ENCODE data around the gene PRSS1.
"Not testable (repeated sequence)": the region's sequence is repeated elsewhere in the genome, so short reads cannot be mapped to it uniquely, and the experiment has no call there.

Gene PRSS1

GRCh38 chr7:142760071-142760642 is 10.9 kb downstream of the PRSS1 start:
- Histone ChIP-seq H3K4me3 (ENCODE audit: extremely low read depth, insufficient read depth, low read length, poor library complexity, severe bottlenecking) (no peak overlapping the region), H3K27ac (ENCODE audit: low read depth, low read length, severe bottlenecking) (no peak overlapping the region), H3K4me1 (ENCODE audit: control insufficient read depth, insufficient read depth, low read length, poor library complexity, severe bottlenecking) (no peaks in the 10 kb centered on the region), H3K36me3 (ENCODE audit: control insufficient read depth, insufficient read depth, low read length) (no peaks in the 10 kb centered on the region), H3K9me3 (ENCODE audit: control insufficient read depth, low read length) (no peaks in the 10 kb centered on the region)
- WGBS, 2 experiments (ENCODE audit: insufficient coverage in 2 of 2) = 79 to 81% methylated on average over 3 to 4 of the region's 5 CpGs

GRCh38 chr7:142761606-142762005 is 12.3 kb downstream of the PRSS1 start:
- H3K27ac ChIP-seq (ENCODE audit: low read depth, low read length, severe bottlenecking); H3K9me3 ChIP-seq (ENCODE audit: control insufficient read depth, low read length); H3K4me1 ChIP-seq (ENCODE audit: control insufficient read depth, insufficient read depth, low read length, poor library complexity, severe bottlenecking); H3K36me3 ChIP-seq (ENCODE audit: control insufficient read depth, insufficient read depth, low read length); H3K4me3 ChIP-seq (ENCODE audit: extremely low read depth, insufficient read depth, low read length, poor library complexity, severe bottlenecking): not testable (repeated sequence)
- 90 to 93% methylated on average over 2 of the region's 2 CpGs for WGBS, 2 experiments (ENCODE audit: insufficient coverage in 2 of 2)

GRCh38 chr7:142762104-142762503 is 12.8 kb downstream of the PRSS1 start:
- Histone ChIP-seq H3K9me3 (ENCODE audit: control insufficient read depth, low read length) (no peaks in the 10 kb centered on the region), H3K27ac (ENCODE audit: low read depth, low read length, severe bottlenecking) (no peak overlapping the region), H3K36me3 (ENCODE audit: control insufficient read depth, insufficient read depth, low read length) (no peaks in the 10 kb centered on the region), H3K4me3 (ENCODE audit: extremely low read depth, insufficient read depth, low read length, poor library complexity, severe bottlenecking) (no peak overlapping the region), H3K4me1 (ENCODE audit: control insufficient read depth, insufficient read depth, low read length, poor library complexity, severe bottlenecking) (no peaks in the 10 kb centered on the region)
- no CpG with 5 or more reads among the region's 1 CpG for WGBS, 2 experiments (ENCODE audit: insufficient coverage in 2 of 2)

- WGBS, 2 experiments (ENCODE audit: insufficient coverage in 2 of 2) = 71 to 75% methylated on average over 3 of the region's 3 CpGs
- Histone ChIP-seq H3K36me3 (ENCODE audit: control insufficient read depth, insufficient read depth, low read length) (no peaks in the 10 kb centered on the region), H3K4me1 (ENCODE audit: control insufficient read depth, insufficient read depth, low read length, poor library complexity, severe bottlenecking) (no peaks in the 10 kb centered on the region), H3K4me3 (ENCODE audit: extremely low read depth, insufficient read depth, low read length, poor library complexity, severe bottlenecking) (no peak overlapping the region), H3K27ac (ENCODE audit: low read depth, low read length, severe bottlenecking) (no peak overlapping the region), H3K9me3 (ENCODE audit: control insufficient read depth, low read length) (no peaks in the 10 kb centered on the region)
Observed at GRCh38 chr7:142767451-142767850, 18.2 kb downstream of the PRSS1 start.

- H3K9me3 ChIP-seq (ENCODE audit: control insufficient read depth, low read length) = no peaks in the 10 kb centered on the region
- H3K4me3 ChIP-seq (ENCODE audit: extremely low read depth, insufficient read depth, low read length, poor library complexity, severe bottlenecking) = no peak overlapping the region
- no peaks in the 10 kb centered on the region for H3K36me3 ChIP-seq (ENCODE audit: control insufficient read depth, insufficient read depth, low read length)
- no peak overlapping the region for H3K27ac ChIP-seq (ENCODE audit: low read depth, low read length, severe bottlenecking)
- WGBS, 2 experiments (ENCODE audit: insufficient coverage in 2 of 2) = 63 to 100% methylated on average over 1 of the region's 1 CpG
- H3K4me1 ChIP-seq (ENCODE audit: control insufficient read depth, insufficient read depth, low read length, poor library complexity, severe bottlenecking) = no peaks in the 10 kb centered on the region
Observed at GRCh38 chr7:142767861-142768260, 18.6 kb downstream of the PRSS1 start.

- 89 to 100% methylated on average over 3 of the region's 3 CpGs for WGBS, 2 experiments (ENCODE audit: insufficient coverage in 2 of 2)
- H3K36me3 ChIP-seq (ENCODE audit: control insufficient read depth, insufficient read depth, low read length); H3K4me1 ChIP-seq (ENCODE audit: control insufficient read depth, insufficient read depth, low read length, poor library complexity, severe bottlenecking); H3K4me3 ChIP-seq (ENCODE audit: extremely low read depth, insufficient read depth, low read length, poor library complexity, severe bottlenecking); H3K27ac ChIP-seq (ENCODE audit: low read depth, low read length, severe bottlenecking); H3K9me3 ChIP-seq (ENCODE audit: control insufficient read depth, low read length): not testable (repeated sequence)
Observed at GRCh38 chr7:142768885-142769284, 19.6 kb downstream of the PRSS1 start.

- no peaks in the 10 kb centered on the region for H3K4me1 ChIP-seq (ENCODE audit: control insufficient read depth, insufficient read depth, low read length, poor library complexity, severe bottlenecking)
- H3K36me3 ChIP-seq (ENCODE audit: control insufficient read depth, insufficient read depth, low read length) = no peaks in the 10 kb centered on the region
- H3K27ac ChIP-seq (ENCODE audit: low read depth, low read length, severe bottlenecking) = no peak within 1 kb of the TSS
- WGBS, 2 experiments (ENCODE audit: insufficient coverage in 2 of 2) = 89 to 94% methylated on average over 4 to 5 of the region's 7 CpGs
- H3K4me3 ChIP-seq (ENCODE audit: extremely low read depth, insufficient read depth, low read length, poor library complexity, severe bottlenecking) = no peak within 1 kb of the TSS
- no peaks in the 10 kb centered on the region for H3K9me3 ChIP-seq (ENCODE audit: control insufficient read depth, low read length)
Observed at GRCh38 chr7:142770661-142771352, 21.5 kb downstream of the PRSS1 start, which contains the start of gene PRSS2. TSS of gene PRSS2 (plus strand) at chr7:142770970. CDS start at chr7:142770983, 13 bp downstream.

GRCh38 chr7:142771353-142771723 is 22.1 kb downstream of the PRSS1 start:
- H3K27ac ChIP-seq (ENCODE audit: low read depth, low read length, severe bottlenecking) = no peak overlapping the region
- H3K4me1 ChIP-seq (ENCODE audit: control insufficient read depth, insufficient read depth, low read length, poor library complexity, severe bottlenecking) = no peaks in the 10 kb centered on the region
- H3K36me3 ChIP-seq (ENCODE audit: control insufficient read depth, insufficient read depth, low read length) = no peaks in the 10 kb centered on the region
- H3K9me3 ChIP-seq (ENCODE audit: control insufficient read depth, low read length) = no peaks in the 10 kb centered on the region
- WGBS, 2 experiments (ENCODE audit: insufficient coverage in 2 of 2) = 86 to 87% methylated on average over 2 to 4 of the region's 5 CpGs
- no peak overlapping the region for H3K4me3 ChIP-seq (ENCODE audit: extremely low read depth, insufficient read depth, low read length, poor library complexity, severe bottlenecking)

- H3K4me1 ChIP-seq (ENCODE audit: control insufficient read depth, insufficient read depth, low read length, poor library complexity, severe bottlenecking) = no peaks in the 10 kb centered on the region
- H3K4me3 ChIP-seq (ENCODE audit: extremely low read depth, insufficient read depth, low read length, poor library complexity, severe bottlenecking) = no peak overlapping the region
- H3K9me3 ChIP-seq (ENCODE audit: control insufficient read depth, low read length) = no peaks in the 10 kb centered on the region
- H3K27ac ChIP-seq (ENCODE audit: low read depth, low read length, severe bottlenecking) = no peak overlapping the region
- H3K36me3 ChIP-seq (ENCODE audit: control insufficient read depth, insufficient read depth, low read length) = no peaks in the 10 kb centered on the region
- 67 to 78% methylated on average over 5 to 6 of the region's 6 CpGs for WGBS, 2 experiments (ENCODE audit: insufficient coverage in 2 of 2)
Observed at GRCh38 chr7:142772051-142772450, 22.8 kb downstream of the PRSS1 start.

- no peak overlapping the region for H3K27ac ChIP-seq (ENCODE audit: low read depth, low read length, severe bottlenecking)
- H3K4me3 ChIP-seq (ENCODE audit: extremely low read depth, insufficient read depth, low read length, poor library complexity, severe bottlenecking) = no peak overlapping the region
- H3K4me1 ChIP-seq (ENCODE audit: control insufficient read depth, insufficient read depth, low read length, poor library complexity, severe bottlenecking) = no peaks in the 10 kb centered on the region
- no peaks in the 10 kb centered on the region for H3K36me3 ChIP-seq (ENCODE audit: control insufficient read depth, insufficient read depth, low read length)
- no peaks in the 10 kb centered on the region for H3K9me3 ChIP-seq (ENCODE audit: control insufficient read depth, low read length)
Observed at GRCh38 chr7:142772673-142773072, 23.4 kb downstream of the PRSS1 start.

GRCh38 chr7:142773230-142773629 is 24.0 kb downstream of the PRSS1 start:
- H3K36me3 ChIP-seq (ENCODE audit: control insufficient read depth, insufficient read depth, low read length) = no peaks in the 10 kb centered on the region
- 81 to 92% methylated on average over 7 to 12 of the region's 12 CpGs for WGBS, 2 experiments (ENCODE audit: insufficient coverage in 2 of 2)
- no peaks in the 10 kb centered on the region for H3K9me3 ChIP-seq (ENCODE audit: control insufficient read depth, low read length)
- no peak overlapping the region for H3K4me3 ChIP-seq (ENCODE audit: extremely low read depth, insufficient read depth, low read length, poor library complexity, severe bottlenecking)
- H3K4me1 ChIP-seq (ENCODE audit: control insufficient read depth, insufficient read depth, low read length, poor library complexity, severe bottlenecking) = no peaks in the 10 kb centered on the region
- no peak overlapping the region for H3K27ac ChIP-seq (ENCODE audit: low read depth, low read length, severe bottlenecking)
